HL-60 (cell line): ENCODE data around the gene SZRD1.

ENCODE experiments used
- DNase-seq, 2 experiments: peaks; one replicate each; pipeline ENCODE4 v3.0.0-alpha.2; 2010 to 2020; ENCODE audit warnings: low read depth in 1 of 2, low spot score in 1 of 2
- H3K27ac ChIP-seq: fragments of 250-450 bp; sonication (Bioruptor Pico); replicated peaks from 2 replicates; pipeline ENCODE4 v1.5.1; 2020; ENCODE audit warnings: mild to moderate bottlenecking, moderate library complexity
- H3K27me3 ChIP-seq: fragments of 250-450 bp; sonication (Bioruptor Pico); 2 replicates; pipeline ENCODE4 v1.5.1; 2021; ENCODE audit warnings: mild to moderate bottlenecking, moderate library complexity; ENCODE audit not compliant: insufficient read depth, poor library complexity, severe bottlenecking
- H3K4me3 ChIP-seq: replicated peaks from 2 replicates; pipeline ENCODE4 v1.5.1; 2011; ENCODE audit warnings: mild to moderate bottlenecking, control low read depth, low read length; ENCODE audit not compliant: insufficient read depth
- GABPA ChIP-seq: IDR thresholded peaks from 2 replicates; pipeline ENCODE4 v1.6.1; 2012; ENCODE audit warnings: low read depth
- POLR2AphosphoS5 ChIP-seq: IDR thresholded peaks from 2 replicates; pipeline ENCODE4 v1.6.1; 2012; ENCODE audit warnings: low read depth
- SPI1 ChIP-seq: IDR thresholded peaks from 2 replicates; pipeline ENCODE4 v1.6.1; 2012; ENCODE audit warnings: low read depth, mild to moderate bottlenecking, borderline replicate concordance
- TF ChIP-seq, protein P1 (sequence below): IDR thresholded peaks from 2 replicates; pipeline ENCODE4 v1.6.1; 2012; ENCODE audit warnings: low read depth; ENCODE audit not compliant: insufficient replicate concordance
- TF ChIP-seq, protein P2 (sequence below): IDR thresholded peaks from one replicate; pipeline ENCODE4 v1.5.1; 2011; ENCODE audit warnings: low read length, control low read depth, inconsistent platforms; ENCODE audit not compliant: insufficient read depth

Gene SZRD1

GRCh38 chr1:16440131-16440469 lies 73.1 kb downstream of the SZRD1 start:
- TF ChIP-seq POLR2AphosphoS5 (no peak), GABPA (no peak), SPI1 (no peak)
- TF ChIP-seq, protein P1, sequence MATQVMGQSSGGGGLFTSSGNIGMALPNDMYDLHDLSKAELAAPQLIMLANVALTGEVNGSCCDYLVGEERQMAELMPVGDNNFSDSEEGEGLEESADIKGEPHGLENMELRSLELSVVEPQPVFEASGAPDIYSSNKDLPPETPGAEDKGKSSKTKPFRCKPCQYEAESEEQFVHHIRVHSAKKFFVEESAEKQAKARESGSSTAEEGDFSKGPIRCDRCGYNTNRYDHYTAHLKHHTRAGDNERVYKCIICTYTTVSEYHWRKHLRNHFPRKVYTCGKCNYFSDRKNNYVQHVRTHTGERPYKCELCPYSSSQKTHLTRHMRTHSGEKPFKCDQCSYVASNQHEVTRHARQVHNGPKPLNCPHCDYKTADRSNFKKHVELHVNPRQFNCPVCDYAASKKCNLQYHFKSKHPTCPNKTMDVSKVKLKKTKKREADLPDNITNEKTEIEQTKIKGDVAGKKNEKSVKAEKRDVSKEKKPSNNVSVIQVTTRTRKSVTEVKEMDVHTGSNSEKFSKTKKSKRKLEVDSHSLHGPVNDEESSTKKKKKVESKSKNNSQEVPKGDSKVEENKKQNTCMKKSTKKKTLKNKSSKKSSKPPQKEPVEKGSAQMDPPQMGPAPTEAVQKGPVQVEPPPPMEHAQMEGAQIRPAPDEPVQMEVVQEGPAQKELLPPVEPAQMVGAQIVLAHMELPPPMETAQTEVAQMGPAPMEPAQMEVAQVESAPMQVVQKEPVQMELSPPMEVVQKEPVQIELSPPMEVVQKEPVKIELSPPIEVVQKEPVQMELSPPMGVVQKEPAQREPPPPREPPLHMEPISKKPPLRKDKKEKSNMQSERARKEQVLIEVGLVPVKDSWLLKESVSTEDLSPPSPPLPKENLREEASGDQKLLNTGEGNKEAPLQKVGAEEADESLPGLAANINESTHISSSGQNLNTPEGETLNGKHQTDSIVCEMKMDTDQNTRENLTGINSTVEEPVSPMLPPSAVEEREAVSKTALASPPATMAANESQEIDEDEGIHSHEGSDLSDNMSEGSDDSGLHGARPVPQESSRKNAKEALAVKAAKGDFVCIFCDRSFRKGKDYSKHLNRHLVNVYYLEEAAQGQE = no peak
- TF ChIP-seq, protein P2, sequence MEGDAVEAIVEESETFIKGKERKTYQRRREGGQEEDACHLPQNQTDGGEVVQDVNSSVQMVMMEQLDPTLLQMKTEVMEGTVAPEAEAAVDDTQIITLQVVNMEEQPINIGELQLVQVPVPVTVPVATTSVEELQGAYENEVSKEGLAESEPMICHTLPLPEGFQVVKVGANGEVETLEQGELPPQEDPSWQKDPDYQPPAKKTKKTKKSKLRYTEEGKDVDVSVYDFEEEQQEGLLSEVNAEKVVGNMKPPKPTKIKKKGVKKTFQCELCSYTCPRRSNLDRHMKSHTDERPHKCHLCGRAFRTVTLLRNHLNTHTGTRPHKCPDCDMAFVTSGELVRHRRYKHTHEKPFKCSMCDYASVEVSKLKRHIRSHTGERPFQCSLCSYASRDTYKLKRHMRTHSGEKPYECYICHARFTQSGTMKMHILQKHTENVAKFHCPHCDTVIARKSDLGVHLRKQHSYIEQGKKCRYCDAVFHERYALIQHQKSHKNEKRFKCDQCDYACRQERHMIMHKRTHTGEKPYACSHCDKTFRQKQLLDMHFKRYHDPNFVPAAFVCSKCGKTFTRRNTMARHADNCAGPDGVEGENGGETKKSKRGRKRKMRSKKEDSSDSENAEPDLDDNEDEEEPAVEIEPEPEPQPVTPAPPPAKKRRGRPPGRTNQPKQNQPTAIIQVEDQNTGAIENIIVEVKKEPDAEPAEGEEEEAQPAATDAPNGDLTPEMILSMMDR = no peak
- DNase-seq = no peak
- Histone ChIP-seq H3K27ac (peak overlapping the region; percentile 62), H3K27me3 (no peaks in the 10 kb centered on the region), H3K4me3 (peak overlapping the region; percentile 100)

DNA sequence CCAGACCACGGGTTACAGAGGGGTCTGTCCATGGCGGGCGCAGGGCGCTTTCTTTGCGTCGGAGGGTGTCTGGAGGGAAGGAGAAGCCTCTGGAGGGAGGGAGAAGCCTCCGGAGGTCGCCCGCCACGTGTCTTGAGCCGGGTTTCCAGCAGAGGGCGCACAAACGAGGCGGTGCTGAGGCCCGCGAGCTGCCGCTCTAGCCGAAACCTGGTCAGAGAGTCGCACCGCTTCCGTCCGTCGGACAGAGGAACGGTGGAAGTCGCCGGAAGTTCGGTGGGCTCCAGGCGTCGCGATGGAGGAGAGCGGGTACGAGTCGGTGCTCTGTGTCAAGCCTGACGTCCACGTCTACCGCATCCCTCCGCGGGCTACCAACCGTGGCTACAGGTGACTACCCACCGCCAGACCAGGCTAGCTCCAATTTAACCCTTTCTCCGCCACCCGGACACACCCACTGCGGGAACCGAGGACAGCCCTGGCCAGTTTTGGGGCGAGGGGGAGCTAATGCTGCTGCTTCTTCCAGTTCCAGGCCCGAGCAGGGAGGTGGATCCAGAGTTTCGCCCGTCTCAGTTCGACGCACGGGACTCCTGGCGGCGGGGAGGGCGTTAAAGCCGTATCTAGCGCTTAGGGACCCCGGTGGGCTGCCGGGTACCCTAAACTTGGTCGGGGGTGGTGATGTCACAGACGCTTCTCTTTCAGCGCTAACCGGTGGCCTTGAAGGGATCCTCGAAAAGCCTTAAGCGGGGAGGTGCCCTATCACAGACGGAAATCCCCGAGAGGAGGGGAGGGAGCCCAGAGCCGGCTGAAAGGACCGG lies 73.6 kb downstream of the SZRD1 start, which contains the start of gene NECAP2:
TSS of gene NECAP2 (plus strand) at position 255 of the 812 bp plus-strand sequence. CDS start at position 293, 38 bp downstream.
- H3K27ac ChIP-seq = peak within 1 kb of the TSS; percentile 62
- peak within 1 kb of the TSS; percentile 100 for H3K4me3 ChIP-seq
- TF ChIP-seq POLR2AphosphoS5 = peak; percentile 93
- peak; percentile 83 for TF ChIP-seq GABPA
- TF ChIP-seq, protein P2 = peak; percentile 85
- TF ChIP-seq SPI1 = peak; percentile 47; the same call in 1 of the 2 replicates
- TF ChIP-seq, protein P1 = no peak
- peak; percentile 93 to 95 for DNase-seq
- H3K27me3 ChIP-seq = no peaks in the 10 kb centered on the region

DNA sequence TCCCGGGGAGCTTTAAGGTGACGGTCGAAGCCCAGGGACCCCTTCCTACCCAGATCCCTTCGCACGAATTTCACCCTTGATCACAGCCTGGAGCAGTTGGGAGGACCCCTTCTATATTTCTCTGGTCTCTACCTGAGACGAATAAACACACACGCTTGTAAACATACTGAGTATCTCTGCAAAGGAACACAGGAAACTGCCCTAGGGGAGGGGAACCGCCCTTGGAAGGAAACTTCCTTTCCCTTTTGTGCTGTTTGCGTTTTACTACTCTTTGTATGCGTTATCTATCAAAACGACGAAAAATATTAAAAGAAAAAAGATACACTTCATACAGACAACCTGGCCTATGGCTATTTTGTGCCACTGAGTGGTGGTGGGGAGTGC lies 74.2 kb downstream of the SZRD1 start:
- no peak for DNase-seq
- TF ChIP-seq GABPA (peak; percentile 49), SPI1 (peak; percentile 14; the same call in 1 of the 2 replicates)
- TF ChIP-seq, protein P2 = no peak
- peak overlapping the region; percentile 100 for H3K4me3 ChIP-seq
- no peaks in the 10 kb centered on the region for H3K27me3 ChIP-seq
- H3K27ac ChIP-seq = peak overlapping the region; percentile 62

DNA sequence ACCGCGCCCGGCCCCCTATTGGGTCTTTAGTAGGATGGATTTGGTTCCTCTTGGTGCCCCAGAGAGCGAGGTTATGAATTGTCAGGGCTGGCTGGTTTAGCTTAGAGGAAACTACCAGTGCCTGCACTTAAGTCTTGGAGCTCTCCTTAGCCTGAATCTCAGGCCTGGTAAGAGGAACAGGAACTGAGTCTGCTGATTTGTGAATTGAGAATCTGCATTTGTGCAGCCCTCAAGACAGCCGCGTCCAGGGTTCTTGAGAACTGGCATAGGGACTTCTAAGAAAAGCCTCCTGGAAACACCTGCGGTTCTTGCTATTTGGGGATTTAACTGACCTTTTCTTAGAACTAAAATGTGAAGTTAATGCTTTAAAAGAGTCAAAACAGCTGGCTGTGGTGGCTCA lies 75.2 kb downstream of the SZRD1 start:
- Histone ChIP-seq H3K4me3 (no peak overlapping the region), H3K27me3 (no peaks in the 10 kb centered on the region), H3K27ac (no peak overlapping the region; the same call in 1 of the 2 replicates)
- TF ChIP-seq, protein P1 = no peak
- TF ChIP-seq SPI1 = peak; percentile 72
- peak in 1 of 2 experiments; percentile 55 for DNase-seq
